HG03378 (cell line): Measurements from ENCODE around the gene SPCS1.
"Not testable (repeated sequence)": the region's sequence is repeated elsewhere in the genome, so short reads cannot be mapped to it uniquely, and the experiment has no call there.

ENCODE experiments used
- ATAC-seq: cut with Tn5 transposase; IDR thresholded peaks from one replicate; pipeline ENCODE4 v1.9.1; 2021; ENCODE audit warnings: mild to moderate bottlenecking, moderate library complexity; ENCODE audit not compliant: unreplicated experiment

The SPCS1 gene

DNA sequence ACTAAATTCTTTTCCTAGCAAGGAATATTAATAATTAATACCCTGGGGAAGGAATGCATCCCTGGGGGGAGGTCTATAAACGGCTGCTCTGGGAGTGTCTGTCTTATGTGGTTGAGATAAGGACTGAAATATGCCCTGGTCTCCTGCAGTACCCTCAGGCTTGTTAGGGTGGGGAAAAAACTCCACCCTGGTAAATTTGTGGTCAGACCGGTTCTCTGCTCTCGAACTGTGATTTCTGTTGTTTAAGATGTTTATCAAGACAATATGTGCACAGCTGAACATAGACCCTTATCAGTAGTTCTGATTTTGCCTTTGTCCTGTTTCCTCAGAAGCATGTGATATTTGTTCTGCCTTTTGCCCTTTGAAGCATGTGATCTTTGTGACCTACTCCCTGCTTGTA is 22.8 kb downstream of the SPCS1 start:
- not testable (repeated sequence) for ATAC-seq

DNA sequence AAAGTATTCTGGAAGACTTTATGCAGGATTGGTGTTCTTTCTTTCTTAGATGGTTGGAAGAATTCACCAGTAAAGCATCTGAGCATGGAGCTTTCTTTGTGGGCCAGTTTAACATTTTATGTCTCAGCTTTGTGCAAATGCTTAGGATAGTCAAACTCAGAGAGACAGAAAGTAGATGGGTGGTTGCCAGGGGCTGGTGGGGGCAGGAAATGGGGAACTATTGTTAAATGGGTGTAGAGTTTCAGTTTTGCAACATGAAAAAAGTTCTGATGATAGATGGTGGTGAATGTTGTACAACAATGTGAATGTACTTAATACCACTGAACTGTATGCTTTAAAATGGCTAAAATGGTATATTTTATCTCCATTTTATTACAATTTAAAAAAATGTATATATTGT is 24.8 kb downstream of the SPCS1 start:
- no peak for ATAC-seq

DNA sequence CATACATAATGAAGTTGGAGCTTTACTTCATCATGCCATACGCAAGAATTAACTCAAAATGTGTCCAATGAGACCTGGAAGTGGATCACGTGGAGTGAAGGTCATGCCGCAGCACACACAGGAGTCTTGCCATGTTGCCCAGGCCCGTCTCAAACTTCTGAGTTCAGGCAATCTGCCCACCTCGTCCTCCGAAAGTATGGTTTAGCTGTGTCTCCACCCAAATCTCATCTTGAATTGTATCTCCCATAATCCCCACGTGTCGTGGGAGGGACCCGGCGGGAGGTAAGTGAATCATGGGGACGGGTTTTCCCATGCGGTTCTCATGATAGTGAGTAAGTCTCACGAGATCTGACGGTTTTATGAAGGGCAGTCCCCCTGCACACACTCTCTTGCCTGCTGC is 25.7 kb downstream of the SPCS1 start:
- ATAC-seq = no peak

DNA sequence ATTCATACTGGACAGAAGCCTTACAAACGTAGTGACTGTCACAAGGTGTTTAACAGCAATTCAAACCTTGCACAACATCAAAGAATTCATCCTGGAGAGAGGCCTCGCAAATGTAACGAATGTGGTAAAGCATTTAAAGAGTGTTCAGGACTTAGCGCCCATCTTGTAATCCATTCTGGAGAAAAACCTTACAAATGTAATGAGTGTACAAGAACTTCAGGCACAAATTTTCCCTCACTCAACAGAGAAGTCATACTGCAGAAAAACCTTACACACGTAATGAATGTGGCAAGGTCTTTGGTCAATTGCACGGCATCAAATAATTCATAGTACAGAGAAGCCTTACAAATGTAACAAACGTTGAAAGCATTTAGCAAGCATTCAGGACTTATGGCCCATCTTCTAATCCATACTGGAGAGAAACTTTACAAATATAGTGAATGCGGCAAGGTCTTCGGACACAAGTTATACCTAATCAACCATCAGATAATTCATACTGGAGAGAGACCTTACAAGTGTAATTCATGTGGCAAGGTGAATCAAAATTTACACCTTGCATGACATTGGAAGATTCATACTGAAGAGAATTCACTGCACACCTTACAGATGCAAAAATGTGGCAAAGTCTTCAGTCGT is 27.5 kb downstream of the SPCS1 start:
- ATAC-seq = no peak

DNA sequence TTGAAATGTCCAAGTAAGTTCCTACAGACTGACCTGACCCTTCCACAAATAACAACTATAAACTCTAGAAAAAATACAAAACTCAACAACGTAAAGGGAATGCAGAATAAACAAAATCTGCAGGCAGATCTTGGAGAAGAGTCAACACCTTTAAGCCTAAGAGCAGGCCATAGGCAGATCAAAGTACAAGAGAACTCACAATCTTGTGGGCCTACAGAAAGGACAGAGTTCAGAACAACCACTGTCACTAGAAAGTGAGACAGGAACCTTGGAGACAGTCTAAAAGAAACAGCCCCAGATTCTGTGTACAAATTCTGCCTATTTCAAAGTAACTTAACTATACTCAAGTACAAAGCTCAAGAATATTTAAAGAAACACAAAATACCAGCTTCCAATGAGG is 33.8 kb downstream of the SPCS1 start:
- ATAC-seq = no peak

DNA sequence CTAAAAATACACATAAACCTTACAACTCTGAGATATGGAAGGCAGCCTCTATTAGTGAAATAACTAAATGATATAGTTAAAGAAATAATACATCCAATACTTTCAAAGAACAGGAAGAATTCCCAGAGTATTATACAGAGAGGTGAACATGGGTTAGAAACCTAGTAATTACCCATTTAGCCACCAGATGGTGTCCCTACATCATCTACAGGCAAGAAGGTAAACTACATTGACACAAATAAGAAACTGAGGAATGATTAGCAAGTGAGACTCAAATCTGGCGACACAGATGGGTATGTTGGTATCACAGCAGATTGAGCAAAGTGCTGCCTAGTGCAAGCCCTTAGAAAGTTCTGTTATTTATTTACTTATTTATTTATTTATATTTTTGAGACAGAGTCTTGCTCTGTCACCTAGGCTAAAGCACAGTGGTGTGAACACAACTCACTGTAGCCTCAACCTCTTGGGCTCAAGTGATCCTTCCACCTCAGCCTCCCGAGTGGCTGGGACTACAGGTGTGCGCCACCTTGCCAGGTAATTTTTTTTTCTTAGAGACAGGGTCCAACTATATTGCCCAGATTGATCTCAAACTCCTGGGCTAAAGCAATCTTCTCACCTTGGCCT is 36.6 kb downstream of the SPCS1 start:
- no peak for ATAC-seq

DNA sequence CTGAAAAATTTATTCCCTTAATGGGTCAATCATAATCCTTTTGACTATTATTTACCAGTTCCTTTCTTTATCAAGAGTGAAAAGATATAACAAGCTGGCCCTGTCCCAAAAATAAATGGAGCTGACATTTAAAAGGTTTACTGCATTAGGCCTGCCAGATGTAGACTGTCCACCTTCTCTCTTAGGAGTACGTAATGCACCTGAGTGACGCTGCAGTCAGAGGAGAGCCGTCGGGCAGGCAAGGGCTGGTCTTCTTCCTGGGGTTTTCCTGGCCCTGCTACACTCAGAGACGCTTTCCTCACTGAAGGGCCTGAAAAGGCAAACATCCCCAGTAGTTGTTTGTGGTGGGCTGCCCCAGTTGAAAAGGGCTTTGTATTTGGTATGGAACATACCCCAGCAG is 37.2 kb downstream of the SPCS1 start:
- ATAC-seq = no peak

DNA sequence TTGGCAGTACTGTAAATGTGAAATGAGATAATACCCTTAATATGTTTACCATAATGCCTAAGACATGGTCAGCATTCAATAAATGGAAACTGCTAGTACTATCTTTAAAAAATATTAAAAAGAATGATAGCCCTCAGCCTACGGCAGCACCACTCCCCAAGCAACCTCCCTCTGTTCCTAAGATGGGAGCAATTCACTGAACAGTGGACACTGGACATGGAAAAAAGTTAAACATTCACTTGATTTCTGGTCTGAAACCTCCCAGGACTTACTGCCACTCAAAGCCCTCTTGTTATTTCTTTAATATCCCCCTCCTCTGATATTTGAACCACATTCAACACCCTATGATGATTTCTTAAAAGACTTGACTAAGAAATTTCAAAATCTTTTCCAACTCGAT is 37.8 kb downstream of the SPCS1 start:
- ATAC-seq = no peak

DNA sequence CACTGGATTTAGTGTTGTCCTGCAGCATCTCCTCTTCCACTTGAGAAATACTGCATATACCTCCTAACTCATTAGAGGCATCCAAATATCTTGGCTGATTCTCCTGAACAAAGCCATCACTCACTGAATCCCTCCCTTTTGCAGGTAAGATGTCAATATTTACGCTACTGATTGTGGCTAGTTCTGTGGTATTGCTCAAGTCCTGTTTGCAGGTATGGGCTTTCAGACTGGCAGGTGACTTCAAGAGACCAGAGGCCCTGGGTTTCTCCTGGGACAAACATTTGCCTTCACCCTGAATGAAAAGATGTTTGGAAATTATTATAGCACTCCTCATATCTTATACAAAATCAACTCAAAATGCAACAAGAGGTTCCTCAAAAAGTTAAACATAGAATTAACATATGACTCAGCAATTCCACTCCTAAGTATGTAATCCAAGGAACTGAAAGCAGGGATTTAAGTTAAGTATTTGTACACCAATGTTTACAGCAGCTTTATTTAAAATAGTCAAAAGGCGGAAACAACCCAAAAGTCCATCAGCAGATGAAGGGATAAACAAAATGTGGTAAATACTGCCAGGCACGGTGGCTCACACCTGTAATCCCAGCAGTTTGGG is 46.2 kb downstream of the SPCS1 start:
- ATAC-seq = no peak

DNA sequence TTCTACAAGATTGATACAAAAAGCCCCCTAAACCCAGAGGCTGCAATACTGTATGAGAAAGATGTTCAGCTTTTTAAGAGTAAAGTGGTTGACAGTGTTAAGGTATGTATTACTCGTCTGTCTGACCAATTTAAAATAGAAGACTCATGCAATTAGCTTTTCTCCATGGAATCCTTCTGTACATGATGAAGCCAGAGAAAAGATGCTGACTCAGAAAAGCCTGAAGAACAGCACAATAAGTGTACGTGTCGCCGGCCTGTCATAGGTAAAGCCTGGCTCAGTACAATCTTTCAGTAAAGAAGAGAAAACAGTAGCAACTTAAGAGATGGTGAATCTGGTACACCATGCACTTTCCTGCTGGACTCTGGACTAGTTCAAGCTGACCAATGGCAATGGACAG is 48.5 kb downstream of the SPCS1 start:
- no peak for ATAC-seq

DNA sequence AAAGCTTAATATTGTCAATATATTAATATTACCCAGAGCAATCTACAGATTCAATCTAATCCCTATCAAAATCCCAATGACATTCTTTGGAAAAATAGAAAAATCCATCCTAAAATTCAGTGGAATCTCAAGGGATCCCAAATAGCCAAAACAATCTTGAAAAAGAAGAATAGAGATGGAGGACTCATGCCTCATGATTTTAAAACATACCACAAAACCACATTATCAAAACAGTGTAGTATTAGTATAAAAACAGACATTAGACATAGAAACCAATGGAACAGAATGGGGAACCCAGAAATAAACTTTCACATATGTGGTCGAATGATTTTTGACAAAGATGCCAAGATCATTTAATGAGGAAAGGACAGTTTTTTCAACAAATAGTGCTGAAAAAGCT is 50.2 kb downstream of the SPCS1 start:
- ATAC-seq = no peak
